GM19455 (cell line): Measurements from ENCODE around the gene ATG5.
A peak's percentile ranks its signal among the peaks of the same experiment; 100 is the strongest.

Experiments
- ATAC-seq: cut with Tn5 transposase; IDR thresholded peaks from one replicate; pipeline ENCODE4 v1.9.1; 2021; ENCODE audit not compliant: unreplicated experiment

The ATG5 gene

GRCh38 chr6:106226676-106227075, 98.9 kb downstream of the ATG5 start:
- no peak for ATAC-seq

- ATAC-seq = no peak
Measured at GRCh38 chr6:106225581-106225980, 100.0 kb downstream of the ATG5 start.

- ATAC-seq = no peak
Measured at GRCh38 chr6:106223300-106223930, 102.1 kb downstream of the ATG5 start.

- peak; percentile 67 for ATAC-seq
Measured at GRCh38 chr6:106220485-106220884, 105.1 kb downstream of the ATG5 start.

- ATAC-seq = no peak
Measured at GRCh38 chr6:106216527-106216926, 109.0 kb downstream of the ATG5 start.

- ATAC-seq = no peak
Measured at GRCh38 chr6:106215608-106216007, 110.0 kb downstream of the ATG5 start.

GRCh38 chr6:106214531-106214930, 111.0 kb downstream of the ATG5 start:
- ATAC-seq = no peak

- ATAC-seq = no peak
Measured at GRCh38 chr6:106213660-106214289, 111.8 kb downstream of the ATG5 start.

GRCh38 chr6:106212576-106212975, 113.0 kb downstream of the ATG5 start:
- ATAC-seq = no peak

GRCh38 chr6:106206905-106207304, 118.7 kb downstream of the ATG5 start:
- peak; percentile 73 for ATAC-seq

GRCh38 chr6:106204961-106205360, 120.6 kb downstream of the ATG5 start:
- no peak for ATAC-seq

GRCh38 chr6:106199998-106200397, 125.6 kb downstream of the ATG5 start:
- no peak for ATAC-seq

- ATAC-seq = no peak
Measured at GRCh38 chr6:106199331-106199730, 126.2 kb downstream of the ATG5 start.

GRCh38 chr6:106197441-106197840, 128.1 kb downstream of the ATG5 start:
- ATAC-seq = no peak

GRCh38 chr6:106194949-106195921, 130.3 kb downstream of the ATG5 start:
- no peak for ATAC-seq

- ATAC-seq = no peak
Measured at GRCh38 chr6:106192824-106193223, 132.7 kb downstream of the ATG5 start.

- ATAC-seq = no peak
Measured at GRCh38 chr6:106188104-106188794, 137.3 kb downstream of the ATG5 start.

- ATAC-seq = no peak
Measured at GRCh38 chr6:106187424-106187982, 138.1 kb downstream of the ATG5 start.

GRCh38 chr6:106186714-106187113, 138.8 kb downstream of the ATG5 start:
- no peak for ATAC-seq

GRCh38 chr6:106186172-106186571, 139.4 kb downstream of the ATG5 start:
- ATAC-seq = no peak

- no peak for ATAC-seq
Measured at GRCh38 chr6:106185615-106186014, 139.9 kb downstream of the ATG5 start.
